ENCODE measurements around the gene KRT37.

DNA sequence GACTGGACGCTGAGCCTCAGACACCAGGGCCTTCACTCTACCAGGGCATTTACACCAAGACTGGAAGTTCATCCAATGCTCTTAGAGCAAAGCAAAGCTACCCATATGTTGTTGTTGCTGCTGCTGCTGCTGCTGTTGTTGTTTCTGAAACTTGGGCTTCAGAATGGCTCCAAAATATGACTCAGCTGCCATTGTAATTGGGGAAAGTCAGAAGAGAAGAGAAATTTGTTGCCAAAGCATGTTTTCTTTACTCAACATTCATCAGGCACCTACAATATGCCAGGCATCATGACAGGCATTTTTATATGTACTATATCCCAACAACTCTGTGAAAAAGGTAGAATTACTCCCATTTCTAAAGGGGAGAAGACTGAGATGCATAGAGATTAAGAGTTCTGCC lies 30.9 kb upstream of the KRT37 start:
- TF ChIP-seq EZH2 (IDR thresholded peaks at IDR 0.05; ENCODE audit: borderline replicate concordance, low read depth, low read length, severe bottlenecking): no peak
- TF ChIP-seq, protein P1, sequence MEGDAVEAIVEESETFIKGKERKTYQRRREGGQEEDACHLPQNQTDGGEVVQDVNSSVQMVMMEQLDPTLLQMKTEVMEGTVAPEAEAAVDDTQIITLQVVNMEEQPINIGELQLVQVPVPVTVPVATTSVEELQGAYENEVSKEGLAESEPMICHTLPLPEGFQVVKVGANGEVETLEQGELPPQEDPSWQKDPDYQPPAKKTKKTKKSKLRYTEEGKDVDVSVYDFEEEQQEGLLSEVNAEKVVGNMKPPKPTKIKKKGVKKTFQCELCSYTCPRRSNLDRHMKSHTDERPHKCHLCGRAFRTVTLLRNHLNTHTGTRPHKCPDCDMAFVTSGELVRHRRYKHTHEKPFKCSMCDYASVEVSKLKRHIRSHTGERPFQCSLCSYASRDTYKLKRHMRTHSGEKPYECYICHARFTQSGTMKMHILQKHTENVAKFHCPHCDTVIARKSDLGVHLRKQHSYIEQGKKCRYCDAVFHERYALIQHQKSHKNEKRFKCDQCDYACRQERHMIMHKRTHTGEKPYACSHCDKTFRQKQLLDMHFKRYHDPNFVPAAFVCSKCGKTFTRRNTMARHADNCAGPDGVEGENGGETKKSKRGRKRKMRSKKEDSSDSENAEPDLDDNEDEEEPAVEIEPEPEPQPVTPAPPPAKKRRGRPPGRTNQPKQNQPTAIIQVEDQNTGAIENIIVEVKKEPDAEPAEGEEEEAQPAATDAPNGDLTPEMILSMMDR (IDR thresholded peaks at IDR 0.05; ENCODE audit: borderline replicate concordance, extremely low read depth, low read length, poor library complexity, severe bottlenecking): no peak
